ENCODE data around the gene GJD2. TPM values are rescaled to one million over a fixed set of nuclear protein-coding genes. Genes with fewer than 3 reads are reported as not detected.

GJD2 gene
- total RNA-seq, 1 donor from 2014 or later, result not detected

DNA sequence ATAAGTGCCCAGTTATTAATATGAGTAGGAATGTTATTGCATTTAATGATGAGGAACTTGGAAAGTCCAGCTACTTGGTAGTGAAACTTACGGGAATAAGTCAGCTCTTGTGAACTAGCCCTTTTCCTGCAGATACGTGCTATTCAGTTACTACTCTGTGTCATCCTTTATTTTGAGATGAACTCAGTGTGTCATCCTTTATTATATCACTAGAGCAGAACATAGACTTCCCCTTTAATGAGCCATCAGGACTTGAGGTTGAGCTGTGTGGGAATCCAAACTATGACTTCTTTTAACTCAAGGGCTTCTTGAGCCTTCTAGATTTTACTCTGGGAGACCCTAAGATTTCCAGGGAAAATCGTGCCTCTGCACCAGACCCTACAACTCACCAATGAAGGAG is 36.9 kb upstream of the GJD2 start:
- DNase-seq (no peak), ATAC-seq (no peak)
- H3K36me3 ChIP-seq, result no peaks in the 10 kb centered on the region
- no peaks in the 10 kb centered on the region for H3K9me3 ChIP-seq
- H3K27me3 ChIP-seq (ENCODE audit: low read depth), result peaks cover 33% of the 10 kb centered on the region
- no peak overlapping the region for H3K27ac ChIP-seq
- H3K4me3 ChIP-seq, result no peak overlapping the region
- no peaks in the 10 kb centered on the region for H3K4me1 ChIP-seq
- TF ChIP-seq, protein P1, sequence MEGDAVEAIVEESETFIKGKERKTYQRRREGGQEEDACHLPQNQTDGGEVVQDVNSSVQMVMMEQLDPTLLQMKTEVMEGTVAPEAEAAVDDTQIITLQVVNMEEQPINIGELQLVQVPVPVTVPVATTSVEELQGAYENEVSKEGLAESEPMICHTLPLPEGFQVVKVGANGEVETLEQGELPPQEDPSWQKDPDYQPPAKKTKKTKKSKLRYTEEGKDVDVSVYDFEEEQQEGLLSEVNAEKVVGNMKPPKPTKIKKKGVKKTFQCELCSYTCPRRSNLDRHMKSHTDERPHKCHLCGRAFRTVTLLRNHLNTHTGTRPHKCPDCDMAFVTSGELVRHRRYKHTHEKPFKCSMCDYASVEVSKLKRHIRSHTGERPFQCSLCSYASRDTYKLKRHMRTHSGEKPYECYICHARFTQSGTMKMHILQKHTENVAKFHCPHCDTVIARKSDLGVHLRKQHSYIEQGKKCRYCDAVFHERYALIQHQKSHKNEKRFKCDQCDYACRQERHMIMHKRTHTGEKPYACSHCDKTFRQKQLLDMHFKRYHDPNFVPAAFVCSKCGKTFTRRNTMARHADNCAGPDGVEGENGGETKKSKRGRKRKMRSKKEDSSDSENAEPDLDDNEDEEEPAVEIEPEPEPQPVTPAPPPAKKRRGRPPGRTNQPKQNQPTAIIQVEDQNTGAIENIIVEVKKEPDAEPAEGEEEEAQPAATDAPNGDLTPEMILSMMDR (IDR thresholded peaks at IDR 0.05), result no peak
- intact Hi-C loops (cut with DNase I), result no loop called here

GRCh38 chr15:34790121-34790520 is 35.3 kb upstream of the GJD2 start:
- TF ChIP-seq, protein P1 (IDR thresholded peaks at IDR 0.05), result no peak
- Histone ChIP-seq H3K36me3 (no peaks in the 10 kb centered on the region), H3K27me3 (ENCODE audit: low read depth) (peaks cover 20% of the 10 kb centered on the region), H3K27ac (no peak overlapping the region), H3K9me3 (no peaks in the 10 kb centered on the region), H3K4me1 (no peaks in the 10 kb centered on the region), H3K4me3 (no peak overlapping the region)
- intact Hi-C loops (cut with DNase I), result no loop called here
- DNase-seq (no peak), ATAC-seq (no peak)

DNA sequence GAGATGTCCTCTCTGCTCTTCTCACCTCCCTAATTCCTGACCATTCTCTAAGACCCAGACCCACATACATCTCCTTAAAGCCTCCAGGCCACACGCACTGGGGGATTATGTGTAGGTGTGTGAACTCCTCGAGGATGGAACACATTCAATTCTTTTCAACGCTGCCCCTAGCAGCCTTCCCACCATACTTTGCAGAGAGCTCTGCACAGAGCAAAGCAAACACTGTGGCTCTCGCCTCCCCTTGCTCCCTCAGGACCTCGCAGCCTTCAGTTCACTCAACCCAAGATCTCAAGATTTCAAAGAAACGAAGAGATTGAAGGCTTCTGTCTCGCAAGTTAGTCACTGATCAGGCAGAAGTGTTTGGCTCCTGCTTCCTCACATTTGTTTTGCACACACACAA is 34.5 kb upstream of the GJD2 start:
- H3K4me3 ChIP-seq, result no peak overlapping the region
- intact Hi-C loops (cut with DNase I), result no loop called here

DNA sequence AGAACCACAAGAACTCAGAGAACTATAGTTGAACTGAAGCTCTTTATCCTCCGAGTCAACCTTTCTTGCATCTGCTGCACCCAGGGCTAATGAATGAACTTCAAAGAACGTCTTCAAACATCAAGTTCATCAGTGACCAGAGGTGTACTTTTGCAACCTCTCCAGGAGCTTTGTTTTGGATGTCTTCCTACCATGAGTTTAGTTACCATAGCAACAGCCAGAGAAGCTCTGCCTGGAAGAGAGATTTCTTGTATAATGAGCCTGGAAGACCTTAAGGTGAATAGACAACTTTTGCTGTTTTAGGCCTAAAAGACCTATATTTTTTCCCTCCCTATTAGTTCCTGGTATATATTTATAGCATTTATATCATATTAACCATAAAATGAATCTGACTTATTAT is 31.4 kb upstream of the GJD2 start:
- TF ChIP-seq, protein P1 (IDR thresholded peaks at IDR 0.05), result no peak
- H3K27me3 ChIP-seq (ENCODE audit: low read depth), result no peaks in the 10 kb centered on the region
- no peak overlapping the region for H3K4me3 ChIP-seq
- H3K36me3 ChIP-seq, result no peaks in the 10 kb centered on the region
- H3K9me3 ChIP-seq, result no peaks in the 10 kb centered on the region
- intact Hi-C loops (cut with DNase I), result no loop called here
- H3K4me1 ChIP-seq, result no peaks in the 10 kb centered on the region
- ATAC-seq (no peak), DNase-seq (no peak)
- H3K27ac ChIP-seq, result no peak overlapping the region

More for the DNA sequence above, 34.5 kb upstream of the GJD2 start:
- ATAC-seq (no peak), DNase-seq (no peak)
- no peak overlapping the region for H3K27ac ChIP-seq
- TF ChIP-seq, protein P1 (IDR thresholded peaks at IDR 0.05), result no peak
- peaks cover 12% of the 10 kb centered on the region for H3K27me3 ChIP-seq (ENCODE audit: low read depth)
- H3K4me1 ChIP-seq, result no peaks in the 10 kb centered on the region
- no peaks in the 10 kb centered on the region for H3K36me3 ChIP-seq
- H3K9me3 ChIP-seq, result no peaks in the 10 kb centered on the region

DNA sequence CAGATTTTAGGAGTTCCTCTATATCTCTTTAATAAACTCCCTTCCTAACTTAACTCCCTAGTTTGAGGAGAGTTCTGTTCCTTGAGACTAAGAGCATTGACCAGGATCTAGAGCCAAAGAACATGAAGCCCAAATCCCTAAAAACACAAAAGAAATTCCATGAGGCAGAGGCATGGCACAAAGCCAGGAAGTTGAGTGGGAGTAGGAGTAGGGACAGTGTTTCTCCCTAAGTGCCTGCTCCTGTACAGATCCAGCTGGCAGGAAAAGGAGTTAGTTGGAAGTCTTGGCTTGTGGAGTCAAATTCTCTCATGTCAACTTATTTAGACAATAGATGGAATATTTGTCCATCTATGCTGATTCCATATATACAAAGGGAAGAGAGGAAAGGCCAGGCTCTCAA is 29.2 kb upstream of the GJD2 start:
- Histone ChIP-seq H3K9me3 (no peaks in the 10 kb centered on the region), H3K4me3 (no peak overlapping the region), H3K36me3 (no peaks in the 10 kb centered on the region), H3K4me1 (no peaks in the 10 kb centered on the region), H3K27me3 (ENCODE audit: low read depth) (no peaks in the 10 kb centered on the region), H3K27ac (no peak overlapping the region)
- no peak for DNase-seq
- TF ChIP-seq, protein P1 (IDR thresholded peaks at IDR 0.05), result no peak
- no peak for ATAC-seq
- intact Hi-C loops (cut with DNase I), result no loop called here

DNA sequence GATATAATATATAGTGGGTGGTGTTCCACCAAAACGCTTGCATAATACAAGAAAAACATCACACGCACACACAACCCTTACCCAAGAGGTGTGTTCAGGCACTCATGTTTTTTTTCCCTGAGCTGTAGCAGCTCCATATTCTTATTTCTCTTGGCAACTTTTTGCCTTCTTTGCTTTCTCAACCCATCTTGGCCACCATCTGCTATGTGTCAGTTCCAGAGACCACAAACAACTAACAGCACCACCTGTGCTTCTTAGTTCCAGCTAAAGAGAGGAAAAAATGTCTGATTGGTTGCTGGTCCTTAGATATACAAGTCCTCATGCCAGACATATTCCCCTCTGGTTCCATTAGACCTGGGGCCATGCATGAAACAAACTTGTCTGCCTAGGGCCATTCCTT is 28.6 kb upstream of the GJD2 start:
- DNase-seq, result no peak
- TF ChIP-seq, protein P1 (IDR thresholded peaks at IDR 0.05), result no peak
- no peaks in the 10 kb centered on the region for H3K27me3 ChIP-seq (ENCODE audit: low read depth)
- no peaks in the 10 kb centered on the region for H3K9me3 ChIP-seq
- no peak overlapping the region for H3K27ac ChIP-seq
- no peak overlapping the region for H3K4me3 ChIP-seq
- H3K36me3 ChIP-seq, result no peaks in the 10 kb centered on the region
- ATAC-seq, result no peak
- intact Hi-C loops (cut with DNase I), result no loop called here
- H3K4me1 ChIP-seq, result no peaks in the 10 kb centered on the region
